ENCODE data around the gene ERVFRD-1.
A peak's percentile ranks its signal among the peaks of the same experiment; 100 is the strongest.

The ERVFRD-1 gene

DNA sequence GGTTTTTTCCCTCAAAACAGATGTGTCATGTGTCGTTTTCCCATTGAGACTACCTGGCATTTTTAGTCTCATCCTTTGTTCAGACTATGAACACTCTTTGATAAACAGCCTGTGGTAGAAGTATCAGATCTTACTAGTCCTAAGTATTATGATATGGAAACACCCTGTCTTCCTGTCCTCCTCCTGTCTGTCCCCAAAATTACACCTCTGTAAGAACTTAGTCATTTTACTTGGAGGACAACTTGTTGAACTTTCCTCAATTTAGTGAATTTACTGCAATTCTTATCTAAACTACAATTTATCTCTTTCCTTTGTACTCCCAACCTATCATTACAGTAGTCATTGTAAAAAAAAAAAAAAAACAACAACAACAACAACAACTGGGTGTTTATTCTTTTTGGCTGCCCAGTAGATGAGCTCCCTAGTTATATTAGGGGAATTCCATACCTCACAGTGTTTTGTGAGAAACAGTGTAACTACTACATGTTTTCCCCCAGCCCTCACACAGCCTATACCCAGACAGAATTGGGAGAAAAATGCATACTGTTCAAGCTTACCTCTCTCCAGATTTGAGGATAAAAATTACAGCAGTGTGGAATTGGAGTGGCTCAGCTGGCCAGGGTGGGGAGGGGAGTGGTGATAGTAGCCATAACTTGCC is 18.5 kb upstream of the ERVFRD-1 start:
- DNase-seq, result no peak

DNA sequence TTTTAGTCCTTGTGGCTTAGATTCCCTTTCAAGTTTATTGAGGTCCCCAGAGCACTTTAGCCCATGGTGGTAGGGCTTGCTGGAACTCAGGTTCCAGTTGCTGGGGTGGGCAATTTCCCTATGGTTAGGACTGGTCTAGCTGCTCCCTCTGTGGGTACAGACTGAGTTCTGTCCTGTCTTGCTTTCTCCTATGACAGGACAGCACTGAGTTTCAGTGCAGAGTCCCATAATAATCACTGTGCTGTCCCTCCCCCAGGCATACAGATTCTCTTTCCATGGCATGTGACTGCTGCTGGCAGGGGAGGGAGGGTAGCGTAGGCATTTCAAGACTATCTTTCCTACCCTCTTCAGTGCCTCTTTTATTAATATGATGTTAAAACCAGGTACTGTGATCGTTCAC is 17.1 kb upstream of the ERVFRD-1 start:
- DNase-seq, result no peak

DNA sequence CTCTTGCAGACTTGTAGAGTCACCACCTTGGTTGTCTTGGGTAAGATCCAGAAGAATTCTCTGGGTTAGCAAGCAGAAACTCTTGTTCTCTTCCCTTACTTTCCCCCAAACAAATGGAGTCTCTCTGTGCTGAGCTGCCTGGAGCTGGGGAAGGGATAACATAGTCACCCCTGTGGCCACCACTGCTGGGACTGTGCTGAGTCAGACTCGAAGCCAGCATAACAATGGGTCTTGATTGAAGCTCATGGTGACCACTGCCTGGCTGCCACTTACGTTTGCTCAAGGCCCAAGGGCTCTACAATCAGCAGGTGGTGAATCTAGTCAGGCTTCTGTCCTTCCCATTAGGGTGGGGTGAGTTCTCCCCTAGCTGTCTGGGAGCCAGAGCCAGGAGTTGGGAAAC is 15.4 kb upstream of the ERVFRD-1 start:
- no peak for DNase-seq

DNA sequence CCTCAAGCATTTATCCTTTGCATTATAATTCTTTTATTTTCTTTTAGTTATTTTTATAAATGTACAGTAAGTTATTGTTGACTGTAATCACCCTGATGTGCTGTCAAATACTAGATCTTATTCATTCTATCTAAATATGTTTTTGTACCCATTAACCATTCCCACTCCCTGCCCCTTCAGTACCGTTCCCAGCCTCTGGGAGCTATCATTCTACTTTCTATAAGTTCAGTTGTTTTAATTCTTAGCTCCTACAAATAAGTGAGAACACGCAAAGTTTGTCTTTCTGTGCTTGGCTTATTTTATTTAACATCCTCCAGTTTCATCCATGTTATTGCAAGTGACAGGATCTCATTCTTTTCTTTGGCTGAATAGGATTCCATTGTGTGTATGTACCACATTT is 12.5 kb upstream of the ERVFRD-1 start:
- no peak for DNase-seq

DNA sequence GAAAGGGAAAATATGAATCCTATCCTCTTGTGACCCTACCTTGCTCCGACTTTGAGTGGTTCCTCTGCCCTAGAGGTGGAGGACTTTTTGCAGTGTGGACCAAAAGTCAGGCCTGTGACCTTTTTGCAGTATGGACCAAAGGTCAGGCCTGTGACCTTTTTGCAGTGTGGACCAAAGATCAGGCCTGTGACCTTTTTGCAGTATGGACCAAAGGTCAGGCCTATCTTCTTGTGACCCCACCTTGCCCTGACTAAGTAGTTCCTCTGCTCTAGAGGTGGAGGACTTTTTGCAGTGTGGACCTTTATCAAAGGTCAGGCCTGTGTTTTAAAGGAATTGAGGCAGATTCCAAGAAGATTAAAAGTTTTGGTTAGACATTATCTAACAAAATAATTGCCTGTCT is 10.9 kb upstream of the ERVFRD-1 start:
- peak in 3 of 4 experiments; percentile 13 to 46 (median 27) for DNase-seq

DNA sequence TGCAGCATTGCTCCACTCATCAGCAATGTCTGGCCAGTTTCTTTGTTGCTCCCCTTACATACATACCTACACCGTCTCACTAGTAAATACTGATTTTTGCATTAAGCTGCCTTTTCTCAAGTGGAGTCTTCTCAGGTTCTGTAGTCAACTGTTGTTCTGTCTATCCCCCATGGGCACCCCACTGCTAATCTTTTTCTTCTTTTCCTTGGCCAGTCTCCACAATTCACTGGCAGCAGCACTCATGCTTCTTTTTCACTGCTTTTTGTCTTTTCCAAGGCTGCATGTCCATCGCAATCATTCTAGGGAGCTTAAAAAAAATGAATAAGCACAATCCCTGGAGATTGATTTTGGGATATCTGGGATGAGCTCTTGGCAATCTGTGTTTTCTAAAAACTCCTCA is 10.3 kb upstream of the ERVFRD-1 start:
- DNase-seq, result no peak

DNA sequence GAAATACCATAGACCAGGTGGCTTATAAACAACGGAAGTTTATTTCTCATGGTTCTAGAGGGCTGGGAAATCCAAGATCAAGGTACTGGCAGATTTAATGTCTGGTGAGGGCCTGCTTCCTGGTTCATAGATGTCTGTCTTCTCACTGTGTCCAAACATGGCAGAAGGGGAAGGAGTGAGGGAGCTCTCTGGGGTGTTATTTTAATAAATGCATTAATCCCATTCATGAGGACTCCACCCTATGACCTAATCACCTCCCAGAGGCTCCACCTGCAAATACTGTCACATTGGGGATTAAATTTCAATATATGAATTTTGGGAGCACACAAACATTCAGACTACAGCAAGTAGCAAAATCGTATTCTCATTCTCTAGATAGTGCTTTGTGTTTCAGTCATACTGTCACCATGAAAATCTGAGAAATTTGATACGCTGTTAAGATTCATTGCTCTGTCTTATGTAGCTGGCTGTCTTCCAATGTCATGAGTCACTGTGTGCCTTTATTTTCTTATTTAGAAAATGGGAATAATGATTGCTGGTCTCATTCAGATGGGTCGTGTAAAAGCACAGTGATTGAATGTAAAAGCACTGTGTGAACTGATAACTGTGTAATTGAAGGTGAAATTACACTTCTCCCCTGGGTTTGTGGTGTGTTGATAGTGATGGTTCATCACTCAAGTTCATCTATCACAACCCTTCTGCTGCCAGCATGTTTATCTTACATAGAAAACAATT is 8.9 kb upstream of the ERVFRD-1 start:
- no peak for DNase-seq

DNA sequence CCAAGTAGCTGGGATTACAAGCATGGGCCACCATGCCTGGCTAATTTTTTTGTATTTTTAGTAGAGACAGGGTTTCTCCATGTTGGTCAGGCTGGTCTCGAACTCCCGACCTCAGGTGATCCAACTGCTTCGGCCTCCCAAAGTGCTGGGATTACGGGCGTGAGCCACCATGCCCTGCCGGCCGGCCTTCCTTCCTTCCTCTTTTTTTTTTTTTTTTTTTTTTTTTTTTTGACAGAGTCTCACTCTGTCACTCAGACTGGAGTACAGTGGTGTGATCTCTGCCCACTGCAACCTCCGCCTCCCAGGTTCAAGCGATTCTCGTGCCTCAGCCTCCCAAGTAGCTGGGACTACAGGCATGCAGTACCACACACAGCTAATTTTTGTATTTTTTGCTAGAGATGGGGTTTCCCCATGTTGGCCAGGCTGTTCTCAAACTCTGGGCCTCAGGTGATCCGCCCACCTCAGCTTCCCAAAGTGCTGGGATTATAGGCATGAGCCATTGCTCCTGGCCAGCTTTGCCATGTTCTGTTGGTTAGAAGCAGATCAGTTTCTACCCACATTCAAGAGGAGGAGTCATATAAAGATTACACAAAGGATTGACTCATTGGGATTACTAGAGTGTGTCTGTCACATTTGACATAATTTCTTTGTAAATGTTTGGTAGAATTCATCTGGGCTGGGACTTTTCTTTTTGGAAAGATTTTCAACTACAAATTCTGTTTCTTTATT is 4.4 kb upstream of the ERVFRD-1 start:
- peak; percentile 26 to 80 (median 68) for DNase-seq

DNA sequence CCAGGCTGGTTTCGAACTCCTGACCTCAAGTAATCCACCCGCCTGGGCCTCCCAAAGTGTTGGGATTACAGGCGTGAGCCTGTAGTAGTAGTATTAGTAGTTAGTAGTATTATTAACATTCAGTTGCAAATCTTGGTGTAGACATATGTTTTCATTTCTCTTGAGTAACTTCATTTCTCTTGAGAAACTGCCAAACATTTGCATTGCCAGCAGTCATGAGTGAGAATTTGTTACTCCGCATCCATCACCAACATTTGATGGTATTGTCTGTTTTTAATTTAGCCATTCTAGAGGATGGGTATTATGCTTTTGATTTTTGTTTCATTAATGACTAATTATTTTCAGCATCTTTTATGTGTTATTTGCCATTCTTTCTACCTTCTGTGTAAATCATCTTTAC is 1.5 kb upstream of the ERVFRD-1 start:
- no peak for DNase-seq

DNA sequence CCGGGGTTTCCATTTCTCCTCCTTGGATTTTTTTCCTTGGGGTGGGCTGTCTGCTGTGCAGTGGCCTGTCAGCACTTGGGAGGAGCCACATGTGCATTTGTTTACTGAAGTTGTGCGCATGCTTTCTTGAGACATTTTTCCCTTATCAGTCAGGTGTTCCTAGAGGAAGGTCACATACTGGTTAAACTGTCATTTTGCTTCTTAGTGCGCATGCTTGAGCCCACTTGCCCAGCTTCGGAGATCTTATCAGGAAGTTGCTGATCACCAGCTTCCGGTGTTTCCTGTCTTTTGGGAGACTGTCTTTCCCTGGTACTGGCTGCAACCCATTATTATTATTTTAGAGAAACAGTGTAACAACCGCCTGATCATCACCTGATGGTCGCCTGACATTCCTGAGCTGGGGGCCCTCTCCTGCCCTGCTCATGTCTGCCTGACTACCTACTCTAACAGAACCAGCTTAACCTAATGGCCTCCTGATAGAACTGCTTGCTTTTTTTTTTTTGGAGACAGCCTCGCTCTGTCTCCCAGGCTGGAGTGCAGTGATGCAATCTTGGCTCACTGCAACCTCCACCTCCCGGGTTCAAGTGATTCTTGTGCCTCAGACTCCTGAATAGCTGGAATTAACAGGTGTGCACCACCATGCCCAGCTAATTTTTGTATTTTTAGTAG is 378 bp upstream of the ERVFRD-1 start:
- peak; percentile 54 to 76 (median 68) for DNase-seq

DNA sequence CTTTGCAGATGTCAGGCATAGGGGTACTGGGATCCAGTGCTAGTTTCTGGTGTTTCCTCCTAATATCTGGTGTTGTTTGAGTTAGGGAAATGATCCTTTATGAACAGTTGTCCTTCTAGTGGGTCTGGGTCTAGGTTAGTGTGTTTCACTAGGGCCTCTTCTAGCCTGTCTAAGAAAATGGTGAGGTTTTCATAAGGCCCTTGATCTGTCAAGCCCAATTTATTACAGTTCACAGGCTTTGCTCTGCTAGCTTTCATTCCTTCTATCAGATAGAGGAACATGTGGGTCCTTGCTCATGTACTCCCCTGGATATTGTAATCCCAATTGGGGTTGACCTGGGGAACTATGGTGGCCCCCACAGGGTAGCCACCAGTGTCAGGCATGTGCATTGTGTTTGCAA is 2.8 kb downstream of the ERVFRD-1 start:
- no peak for DNase-seq

DNA sequence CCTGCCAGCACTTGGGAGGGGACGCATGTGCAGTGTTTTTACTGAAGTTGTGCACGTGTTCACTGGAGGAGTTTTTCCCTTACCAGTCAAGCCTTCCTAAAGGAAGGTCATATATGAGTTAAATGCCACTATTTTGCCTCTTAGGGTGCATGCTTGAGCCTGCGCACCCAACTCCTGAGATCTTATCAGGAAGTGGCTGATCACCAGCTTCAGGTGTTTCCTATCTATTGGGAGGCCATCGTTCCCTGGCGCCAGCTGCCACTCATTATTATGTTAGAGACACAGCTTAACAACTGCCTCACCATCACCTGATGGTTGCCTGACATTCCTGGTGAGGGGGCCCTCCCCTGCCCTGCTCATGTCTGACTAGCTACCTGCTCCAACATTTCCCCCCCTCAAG is 8.5 kb downstream of the ERVFRD-1 start:
- no peak for DNase-seq

DNA sequence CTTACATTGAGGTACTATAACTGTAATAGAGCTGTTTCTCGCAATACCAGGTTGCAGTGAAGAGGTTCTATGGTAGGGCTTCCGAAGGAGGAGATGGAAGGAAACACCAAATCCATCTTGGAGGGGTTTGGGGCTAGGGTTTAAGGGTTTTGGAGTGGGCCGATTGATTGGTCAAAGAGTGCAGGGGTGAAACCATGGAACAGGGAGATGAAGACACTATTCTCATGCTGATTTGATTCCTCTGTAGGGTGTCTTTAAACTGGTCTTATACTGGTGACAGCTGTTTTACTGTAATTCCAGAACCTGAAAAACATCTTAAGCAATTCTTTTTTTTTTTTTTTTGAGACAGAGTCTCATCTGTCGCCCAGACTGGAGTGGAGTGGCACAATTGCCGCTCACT is 10.1 kb downstream of the ERVFRD-1 start:
- no peak for DNase-seq

DNA sequence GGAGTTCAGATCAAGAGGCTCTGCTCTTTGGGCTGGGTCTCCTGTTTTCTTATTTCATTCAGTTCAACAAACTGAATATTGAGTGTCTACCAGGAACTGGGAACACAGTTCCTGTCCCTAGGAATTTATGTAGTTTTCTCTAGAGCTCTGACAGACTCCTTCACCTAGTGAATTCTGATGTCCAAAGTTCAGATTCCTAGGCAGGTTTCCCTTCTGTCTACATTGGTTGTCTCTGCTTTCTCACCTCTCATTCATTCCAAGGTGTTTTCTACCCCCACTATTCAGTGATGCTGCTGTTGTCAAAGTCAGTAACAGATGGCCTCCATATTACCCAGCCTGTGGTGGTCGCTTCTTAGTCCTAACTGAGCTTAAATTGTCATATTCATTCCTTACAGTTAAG is 13.5 kb downstream of the ERVFRD-1 start:
- no peak for DNase-seq

DNA sequence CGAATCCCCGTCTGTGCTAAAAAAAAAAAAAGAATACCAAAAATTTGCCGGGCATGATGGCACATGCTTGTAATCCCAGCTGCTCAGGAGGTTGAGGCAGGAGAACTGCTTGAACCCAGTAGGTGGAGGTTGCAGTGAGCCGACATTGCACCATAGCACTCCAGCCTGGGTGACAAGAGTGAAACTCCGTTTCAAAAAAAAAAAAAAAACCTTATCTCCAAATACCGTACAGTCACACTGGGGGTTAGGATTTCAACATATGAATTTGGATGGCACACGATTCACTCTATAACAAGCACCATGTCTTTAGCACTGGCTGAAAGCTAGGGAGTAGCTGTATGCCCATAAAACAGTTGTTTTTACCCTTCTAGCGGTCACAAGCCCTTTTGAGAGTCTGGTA is 14.0 kb downstream of the ERVFRD-1 start:
- no peak for DNase-seq

DNA sequence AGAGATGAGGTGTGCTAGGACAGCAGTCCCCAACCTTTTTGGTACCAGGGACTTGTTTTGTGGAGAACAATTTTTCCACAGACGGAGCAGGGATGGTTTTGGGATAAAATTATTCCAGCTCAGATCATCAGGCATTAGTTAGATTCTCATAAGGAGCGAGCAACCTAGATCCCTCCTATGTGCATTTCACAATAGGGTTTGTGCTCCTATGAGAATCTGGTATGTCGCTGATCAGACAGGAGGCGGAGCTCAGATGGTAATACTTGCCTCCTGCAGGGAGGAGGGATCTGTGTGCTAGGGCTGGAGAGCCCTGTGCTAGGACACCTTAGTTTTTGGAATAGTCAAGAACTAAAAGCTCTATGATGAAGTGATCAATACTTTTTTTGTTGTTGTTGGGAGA is 15.4 kb downstream of the ERVFRD-1 start:
- peak; percentile 29 to 61 (median 52) for DNase-seq

DNA sequence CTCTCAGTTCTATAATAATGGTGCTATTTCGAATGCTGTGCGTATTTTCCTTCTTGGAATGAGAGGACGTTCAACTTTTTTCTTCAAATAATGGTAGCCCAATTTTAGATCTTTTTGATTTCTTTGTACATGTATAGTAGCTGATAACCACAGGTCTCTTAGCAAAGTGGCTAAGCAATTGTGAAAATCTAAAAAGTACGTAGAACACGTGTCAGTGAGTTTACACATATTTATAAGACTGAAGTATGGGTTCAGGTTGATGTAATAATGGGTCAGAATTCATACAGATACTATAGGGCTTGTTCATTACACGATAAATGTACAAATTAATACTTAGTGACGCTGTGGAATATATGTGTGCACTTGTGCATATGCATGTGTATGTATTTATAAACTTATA is 16.6 kb downstream of the ERVFRD-1 start:
- no peak for DNase-seq

DNA sequence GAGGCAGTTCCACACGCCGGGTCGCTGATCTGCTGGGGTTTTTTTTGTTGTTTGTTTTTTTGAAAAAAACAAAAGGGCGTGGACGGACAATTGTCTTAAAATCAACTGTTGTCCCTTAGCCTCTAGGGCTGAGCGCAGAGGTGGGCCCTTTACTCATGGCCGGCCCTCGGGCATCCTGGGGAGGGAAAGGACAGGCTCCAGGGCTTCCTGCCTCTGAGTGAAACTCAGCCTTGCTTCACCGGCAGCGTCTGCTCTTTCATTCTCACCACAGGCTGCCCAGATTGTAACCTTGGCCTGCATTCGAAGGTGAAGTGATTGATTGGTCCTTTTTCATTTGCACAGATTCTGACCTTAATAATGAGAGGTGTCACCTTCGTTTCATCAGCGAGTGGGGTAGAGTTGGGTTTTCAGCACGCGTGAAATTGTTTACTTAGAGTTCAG is 17.1 kb downstream of the ERVFRD-1 start:
- peak in 3 of 4 experiments; percentile 49 to 72 (median 57) for DNase-seq

DNA sequence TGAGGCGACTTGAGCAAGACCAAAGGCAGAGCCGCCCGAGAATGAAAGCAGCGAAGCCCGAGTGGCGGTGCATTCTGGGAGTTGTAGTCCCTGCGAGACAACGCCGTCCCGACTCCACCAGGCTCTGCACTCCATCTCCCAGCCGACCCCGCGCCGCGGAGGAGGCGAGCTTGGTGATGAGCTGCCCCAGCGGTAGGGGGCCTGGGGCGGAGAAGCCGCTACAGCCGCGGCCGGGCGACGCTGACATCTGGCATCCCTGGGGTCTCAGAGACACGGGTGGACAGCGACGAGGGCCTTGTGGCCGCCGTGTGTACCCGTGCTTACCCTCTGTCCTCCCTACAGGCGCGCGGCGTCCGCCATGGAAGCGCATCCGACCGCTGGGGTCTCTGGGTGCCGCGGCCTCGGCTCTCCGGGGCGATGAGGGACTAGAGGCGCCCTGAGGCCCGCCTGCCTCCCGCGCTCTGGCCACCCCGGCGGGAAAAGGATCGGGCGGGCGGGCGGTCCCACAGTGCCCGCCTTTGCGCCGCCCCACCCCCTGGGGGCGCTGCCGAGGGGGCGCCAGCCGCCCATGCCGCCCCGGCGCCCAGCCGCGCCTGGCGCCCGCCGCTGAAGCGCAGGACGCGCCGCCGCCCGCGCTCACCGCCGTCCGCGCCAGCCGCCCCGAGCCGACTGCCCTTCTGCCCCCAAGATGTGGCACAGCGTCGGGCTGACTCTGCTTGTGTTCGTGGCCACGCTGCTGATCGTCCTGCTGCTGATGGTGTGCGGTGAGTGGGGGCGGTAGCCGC is 17.7 kb downstream of the ERVFRD-1 start, which contains the start of gene SMIM13:
TSS of gene SMIM13 (plus strand) at position 209 of the 785 bp plus-strand sequence. CDS start at position 689, 480 bp downstream.
- DNase-seq, result peak; percentile 98 to 99 (median 99)

DNA sequence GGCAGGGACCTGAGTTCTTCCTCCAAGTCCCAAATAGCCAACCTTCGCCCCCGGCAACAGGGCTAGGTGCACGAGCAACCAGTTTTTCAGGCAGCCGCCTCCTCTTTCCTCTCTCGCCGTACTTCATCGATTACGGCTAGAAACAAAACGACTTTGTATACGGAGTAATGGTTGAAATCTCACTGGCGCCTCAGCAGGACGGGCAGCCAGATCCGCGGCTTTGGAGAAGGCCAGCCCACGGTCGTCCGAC is 18.2 kb downstream of the ERVFRD-1 start:
- no peak for DNase-seq

DNA sequence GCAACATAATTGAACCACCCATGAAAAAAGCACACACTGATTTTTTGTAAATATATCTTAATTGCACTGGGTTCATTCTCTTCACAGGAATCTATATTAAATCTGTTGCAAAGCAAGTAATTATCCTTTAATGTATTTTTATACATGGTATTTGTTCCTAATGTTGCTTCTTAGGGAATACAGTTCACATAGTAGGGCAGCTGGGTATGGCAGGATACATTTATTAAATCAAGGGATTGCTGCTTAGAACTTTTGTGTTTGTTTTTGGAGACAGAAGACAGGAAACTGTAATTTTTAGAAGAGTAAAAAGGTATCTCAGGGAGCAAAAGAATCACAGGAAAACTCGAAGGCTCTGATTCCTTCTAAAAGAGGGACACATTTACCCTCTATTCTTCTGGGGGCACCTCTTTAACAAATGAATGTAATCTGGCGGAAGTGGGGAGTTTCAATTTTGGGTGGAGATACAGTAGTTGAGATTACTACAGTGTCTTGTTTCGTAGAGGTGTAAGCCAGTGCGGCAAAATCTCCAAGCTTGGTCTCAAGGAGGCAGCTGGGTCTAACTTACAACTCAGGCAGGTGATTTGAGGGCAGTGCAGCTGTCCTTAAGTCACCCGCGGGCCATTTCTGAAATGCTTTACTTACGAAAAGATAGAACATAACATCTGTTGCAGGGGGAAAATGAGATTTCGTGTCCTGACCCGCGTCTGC is 18.7 kb downstream of the ERVFRD-1 start:
- DNase-seq, result peak in 2 of 4 experiments; percentile 28 to 40

DNA sequence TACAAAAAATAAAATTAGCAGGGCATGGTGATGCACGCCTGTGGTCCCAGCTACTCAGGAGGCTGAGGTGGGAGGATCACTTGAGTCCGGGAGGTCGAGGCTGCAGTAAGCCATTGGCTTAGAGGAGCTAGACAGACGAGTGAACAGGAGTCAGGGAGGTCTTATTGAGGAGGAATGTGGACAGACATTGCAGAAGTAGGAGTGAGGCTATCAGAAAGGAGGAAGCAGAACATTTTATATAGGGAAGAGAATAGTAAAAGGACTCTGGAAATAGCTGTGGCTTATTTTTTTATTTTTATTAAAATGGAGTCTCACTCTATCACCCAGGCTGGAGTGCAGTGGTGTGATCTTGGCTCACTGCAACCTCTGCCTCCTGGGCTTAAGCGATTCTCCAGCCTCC is 20.4 kb downstream of the ERVFRD-1 start:
- peak in 3 of 4 experiments; percentile 23 to 60 (median 54) for DNase-seq

Measured in suppressor macrophage (primary cell).